Activated CD8-positive, alpha-beta memory T cell treated with anti-CD3 and anti-CD28 coated beads, Interleukin-2, amount 50 U/mL, for 24 hours (primary cell): ENCODE data around the gene CTTNBP2NL.
"Not testable (repeated sequence)": the region's sequence is repeated elsewhere in the genome, so short reads cannot be mapped to it uniquely, and the experiment has no call there.

Source experiments
- DNase-seq: peaks from one replicate; pipeline ENCODE4 v3.0.0-alpha.2; 2020; ENCODE audit errors: extremely low read depth

The CTTNBP2NL gene

DNA sequence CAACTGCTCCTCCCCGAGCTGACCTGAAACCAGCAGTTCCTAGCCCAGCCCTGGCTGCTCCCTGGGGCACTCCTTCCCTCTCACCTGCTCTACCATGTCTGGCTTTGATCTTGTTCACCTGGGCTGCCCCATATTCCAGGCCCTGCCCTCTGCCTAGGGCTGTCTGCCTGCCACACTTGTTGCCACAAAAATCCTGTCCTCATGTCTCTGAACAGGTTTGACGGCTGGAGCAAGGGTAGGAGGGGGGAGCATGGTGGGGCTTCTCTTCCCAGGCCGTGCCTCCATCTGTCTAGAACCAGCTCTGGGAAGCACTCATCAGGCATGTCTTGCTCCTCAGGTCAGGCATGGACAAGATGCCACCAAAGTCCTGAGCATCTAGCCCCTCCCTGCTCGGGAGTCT lies 68.5 kb downstream of the CTTNBP2NL start:
- DNase-seq, result no peak

DNA sequence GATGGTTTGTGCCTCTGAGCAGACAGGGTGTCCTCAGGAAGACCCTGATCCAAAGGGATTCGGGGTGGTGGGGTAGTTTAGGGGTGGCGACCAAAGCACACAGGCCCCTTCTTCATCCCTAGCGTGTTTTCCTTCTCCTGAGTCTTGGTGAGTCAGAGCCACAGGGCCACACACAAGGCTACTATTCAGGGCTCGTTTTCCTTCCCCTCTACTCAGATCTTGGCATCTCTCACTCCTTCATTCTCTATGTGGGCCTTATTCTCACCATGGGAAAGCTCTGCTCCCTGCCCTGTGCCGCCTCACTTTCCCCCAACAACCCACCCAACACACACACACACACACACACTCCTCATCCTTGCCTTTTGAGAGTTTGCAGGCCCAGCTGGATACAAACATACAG lies 69.1 kb downstream of the CTTNBP2NL start:
- DNase-seq, result no peak

DNA sequence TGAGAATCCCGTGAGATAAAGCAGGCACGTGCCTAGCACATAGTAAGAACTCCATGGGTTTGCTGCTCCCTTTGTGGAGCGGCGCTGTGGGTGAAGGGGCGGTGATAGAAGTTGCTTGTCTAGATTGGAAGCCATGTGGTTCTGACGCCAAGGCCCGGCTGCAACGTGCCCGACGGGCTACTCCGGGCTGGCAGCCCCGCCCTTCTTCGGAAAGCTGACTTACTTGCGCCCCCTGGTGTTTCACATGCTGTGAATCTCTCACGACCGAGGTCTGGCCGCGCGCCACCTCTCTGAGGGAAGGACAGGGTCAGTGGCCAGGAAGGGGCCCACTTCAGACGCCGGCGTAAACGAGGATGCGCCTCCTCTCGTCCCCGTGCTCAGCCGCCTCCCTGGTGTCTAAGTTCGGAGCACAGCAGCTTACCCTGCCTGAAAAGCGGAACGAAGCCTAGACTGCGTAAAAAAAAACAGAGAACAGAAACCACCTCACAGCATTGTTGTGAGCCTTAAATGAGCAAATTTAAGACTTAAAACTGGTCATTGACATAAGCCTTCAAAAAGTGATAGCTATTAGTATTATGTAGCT lies 70.2 kb downstream of the CTTNBP2NL start:
- DNase-seq, result peak; percentile 71

DNA sequence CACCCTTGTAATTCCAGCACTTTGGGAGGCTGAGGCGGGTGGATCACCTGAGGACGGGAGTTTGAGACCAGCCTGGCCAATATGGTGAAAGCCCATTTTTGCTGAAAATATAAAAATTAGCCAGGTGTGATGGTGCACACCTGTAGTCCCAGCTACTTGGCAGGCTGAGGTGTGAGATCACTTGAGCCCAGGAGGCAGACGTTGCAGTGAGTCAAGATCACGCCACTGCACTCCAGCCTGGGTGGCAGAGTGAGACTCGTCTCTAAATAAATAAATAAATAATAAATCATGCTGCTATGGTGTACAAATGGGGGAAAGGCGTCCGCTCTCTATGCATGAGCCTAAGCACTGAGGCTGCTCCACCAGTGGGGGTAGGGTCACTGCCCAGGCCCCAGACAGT lies 74.3 kb downstream of the CTTNBP2NL start:
- DNase-seq, result not testable (repeated sequence)

DNA sequence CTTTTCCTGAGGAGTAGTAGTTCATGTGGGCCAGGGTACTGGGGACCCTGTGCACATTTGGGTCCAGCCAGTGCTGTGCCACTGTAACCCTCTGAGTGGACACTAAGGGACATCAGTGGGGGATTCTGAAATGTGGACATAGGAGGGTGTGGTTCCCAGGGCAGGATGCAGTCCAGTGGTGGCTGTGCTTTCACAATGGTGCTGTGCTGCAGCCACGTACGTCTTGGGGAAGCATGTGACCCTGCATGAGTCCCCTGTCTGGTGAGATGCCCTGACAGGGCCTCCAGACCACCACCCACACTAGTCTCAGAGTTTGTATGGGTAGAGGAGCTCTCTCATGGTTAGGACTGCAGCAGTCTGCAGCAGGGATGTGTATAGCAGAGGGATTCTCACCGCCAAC lies 75.0 kb downstream of the CTTNBP2NL start:
- no peak for DNase-seq

DNA sequence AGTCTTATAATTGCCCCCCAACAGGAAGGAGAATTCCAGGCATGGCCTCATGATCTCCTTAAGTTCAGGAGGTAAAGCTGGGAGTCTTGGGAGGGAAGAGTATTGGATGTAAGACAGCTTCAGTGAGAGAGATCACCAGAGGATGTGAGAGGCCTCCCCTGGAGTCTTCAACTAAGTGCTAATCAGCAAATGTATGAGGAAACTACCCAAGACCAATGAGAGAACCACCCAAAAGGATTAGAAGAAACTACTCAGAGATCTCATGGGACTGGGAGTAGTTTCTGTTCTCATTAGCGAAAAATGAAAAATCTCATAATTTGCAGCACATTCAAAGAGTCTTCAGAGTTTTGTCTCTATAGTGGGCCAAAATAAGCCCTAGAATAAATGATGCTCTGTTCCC lies 76.1 kb downstream of the CTTNBP2NL start:
- DNase-seq, result no peak

DNA sequence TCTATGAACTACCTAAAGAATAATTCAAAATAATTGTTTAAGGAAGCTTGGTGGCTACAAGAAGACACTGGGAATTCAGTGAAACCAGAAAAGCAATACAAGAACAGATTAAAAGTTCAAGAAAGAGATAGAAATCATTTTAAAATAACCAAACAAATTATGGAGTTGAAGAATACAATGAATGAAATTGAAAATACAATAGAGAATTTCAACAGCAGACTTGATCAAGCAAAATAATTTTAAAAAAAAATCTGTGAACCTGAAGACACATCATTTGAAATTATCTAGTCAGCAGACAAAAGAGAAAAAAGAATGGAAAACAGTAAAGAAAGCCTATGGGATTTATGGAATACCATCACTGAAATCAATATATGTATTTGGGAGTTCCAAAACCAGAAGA lies 81.5 kb downstream of the CTTNBP2NL start:
- DNase-seq, result no peak

DNA sequence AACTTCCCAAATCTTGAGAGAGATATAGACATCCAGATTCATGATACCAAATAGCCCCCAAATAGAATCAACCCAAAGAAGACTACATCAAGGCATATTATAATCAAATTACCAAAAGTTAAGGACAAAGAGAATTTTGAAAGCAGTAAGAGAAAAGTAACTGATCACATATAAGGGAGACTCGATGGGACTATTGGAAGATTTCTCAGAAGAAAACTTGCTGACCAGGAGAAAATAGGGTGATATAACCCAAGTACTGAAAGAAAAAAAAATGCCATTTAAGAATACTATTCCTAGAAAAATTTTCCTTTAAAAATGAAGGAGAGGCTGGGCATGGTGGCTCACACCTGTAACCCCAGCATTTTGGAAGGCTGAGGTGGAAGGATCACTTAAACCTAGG lies 82.3 kb downstream of the CTTNBP2NL start:
- no peak for DNase-seq

DNA sequence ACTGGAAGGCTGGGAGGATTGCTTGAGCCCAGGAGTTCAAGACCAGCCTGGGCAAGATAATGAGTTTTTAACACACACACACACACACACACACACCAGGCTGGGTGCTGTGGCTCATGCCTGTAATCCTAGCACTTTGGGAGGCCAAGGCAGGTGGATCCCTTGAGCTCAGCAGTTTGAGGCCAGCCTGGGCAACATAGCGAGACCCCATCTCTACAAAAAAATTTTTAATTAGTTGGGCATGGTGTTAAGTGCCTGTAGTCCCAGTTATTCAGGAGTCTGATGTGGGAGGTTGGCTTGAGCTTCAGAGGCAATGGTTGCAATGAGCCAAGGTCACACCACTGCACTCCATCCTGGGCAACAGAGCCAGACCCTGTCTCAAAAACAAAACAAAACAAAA lies 90.0 kb downstream of the CTTNBP2NL start:
- not testable (repeated sequence) for DNase-seq

DNA sequence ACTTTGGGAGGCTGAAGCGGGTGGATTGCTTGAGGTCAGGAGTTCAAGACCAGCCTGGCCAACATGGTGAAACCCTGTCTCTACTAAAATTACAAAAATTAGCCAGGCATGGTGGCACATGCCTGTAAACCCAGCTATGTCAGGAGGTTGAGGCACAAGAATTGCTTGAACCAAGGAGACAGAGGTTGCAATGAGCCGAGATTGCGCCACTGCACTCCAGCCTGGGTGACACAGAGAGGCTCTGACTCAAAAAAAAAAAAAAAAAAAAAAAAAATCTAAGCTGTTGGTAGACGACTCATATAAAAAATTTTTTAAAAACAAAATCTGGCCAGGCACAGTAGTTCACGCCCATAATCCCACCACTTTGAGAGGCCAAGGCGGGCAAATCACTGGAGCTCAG lies 91.7 kb downstream of the CTTNBP2NL start:
- not testable (repeated sequence) for DNase-seq

DNA sequence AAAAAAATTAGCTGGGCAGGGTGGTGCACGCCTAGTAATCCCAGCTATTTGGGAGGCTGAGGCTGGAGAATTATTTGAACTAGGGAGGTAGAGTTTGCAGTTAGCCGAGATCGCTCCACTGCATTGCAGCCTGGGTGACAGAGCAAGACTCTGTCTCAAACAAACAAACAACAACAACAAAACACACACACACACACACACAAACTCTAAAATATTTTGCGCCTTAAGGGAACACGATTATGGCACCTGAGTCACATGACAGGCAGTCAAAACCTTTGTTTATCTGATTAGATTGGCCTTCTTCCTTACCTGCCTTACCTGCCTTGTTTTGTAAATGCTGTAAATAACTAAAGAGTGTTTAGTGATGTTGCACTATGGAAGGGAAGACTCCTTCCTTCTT lies 92.1 kb downstream of the CTTNBP2NL start:
- no peak for DNase-seq

DNA sequence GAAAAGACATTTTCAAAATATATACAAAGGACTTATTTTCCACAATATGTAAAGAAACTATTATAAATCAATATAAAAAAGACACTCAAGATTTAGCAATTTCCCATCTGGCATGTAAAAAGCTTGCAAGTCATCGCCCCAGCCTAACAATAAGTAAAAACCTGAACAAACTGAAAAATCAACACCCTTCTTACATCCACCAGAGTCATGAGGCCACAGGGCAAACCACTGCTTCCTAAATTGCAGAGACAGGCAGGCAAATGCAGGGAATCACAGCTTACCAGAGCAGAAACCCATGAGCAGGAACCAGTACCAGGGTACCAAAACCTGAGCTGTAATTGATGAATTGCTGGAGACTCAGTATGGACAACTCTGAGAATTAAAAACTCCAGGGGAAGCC lies 96.1 kb downstream of the CTTNBP2NL start:
- DNase-seq, result no peak

DNA sequence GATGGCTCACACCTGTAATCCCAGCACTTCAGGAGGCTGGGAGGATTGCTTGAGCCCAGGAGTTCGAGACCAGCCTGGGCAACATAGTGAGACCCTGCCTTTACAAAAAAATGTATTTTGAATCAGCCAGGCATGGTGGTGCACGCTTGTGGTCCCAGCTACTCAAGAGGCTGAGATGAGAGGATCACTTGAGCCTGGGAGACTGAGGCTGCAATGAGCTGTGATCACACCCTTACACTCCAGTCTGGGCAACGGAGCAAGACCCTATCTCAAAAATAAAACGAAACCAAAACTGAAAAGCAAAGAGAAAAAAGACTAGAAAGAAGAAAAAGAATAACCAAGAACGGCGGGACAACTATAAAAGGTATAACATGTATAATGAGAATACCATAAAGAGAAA lies 97.3 kb downstream of the CTTNBP2NL start:
- DNase-seq, result no peak

DNA sequence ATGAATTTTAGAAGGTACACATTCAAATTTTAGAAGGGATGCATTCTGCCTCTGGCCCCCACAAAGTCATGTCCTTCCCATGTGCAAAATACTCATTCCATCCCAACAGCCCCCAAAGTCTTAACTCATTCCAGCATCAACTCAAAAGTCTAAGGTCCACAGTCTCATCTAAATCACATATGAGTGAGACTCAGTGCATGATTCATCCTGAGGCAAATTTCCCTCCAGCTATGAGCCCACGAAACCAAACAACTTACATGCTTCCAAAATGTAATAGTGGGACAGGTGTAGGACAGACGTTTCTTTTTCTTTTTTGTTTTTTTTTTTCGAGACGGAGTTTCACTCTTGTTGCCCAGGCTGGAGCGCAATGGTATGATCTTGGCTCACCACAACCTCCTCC lies 100.3 kb downstream of the CTTNBP2NL start:
- DNase-seq, result no peak

DNA sequence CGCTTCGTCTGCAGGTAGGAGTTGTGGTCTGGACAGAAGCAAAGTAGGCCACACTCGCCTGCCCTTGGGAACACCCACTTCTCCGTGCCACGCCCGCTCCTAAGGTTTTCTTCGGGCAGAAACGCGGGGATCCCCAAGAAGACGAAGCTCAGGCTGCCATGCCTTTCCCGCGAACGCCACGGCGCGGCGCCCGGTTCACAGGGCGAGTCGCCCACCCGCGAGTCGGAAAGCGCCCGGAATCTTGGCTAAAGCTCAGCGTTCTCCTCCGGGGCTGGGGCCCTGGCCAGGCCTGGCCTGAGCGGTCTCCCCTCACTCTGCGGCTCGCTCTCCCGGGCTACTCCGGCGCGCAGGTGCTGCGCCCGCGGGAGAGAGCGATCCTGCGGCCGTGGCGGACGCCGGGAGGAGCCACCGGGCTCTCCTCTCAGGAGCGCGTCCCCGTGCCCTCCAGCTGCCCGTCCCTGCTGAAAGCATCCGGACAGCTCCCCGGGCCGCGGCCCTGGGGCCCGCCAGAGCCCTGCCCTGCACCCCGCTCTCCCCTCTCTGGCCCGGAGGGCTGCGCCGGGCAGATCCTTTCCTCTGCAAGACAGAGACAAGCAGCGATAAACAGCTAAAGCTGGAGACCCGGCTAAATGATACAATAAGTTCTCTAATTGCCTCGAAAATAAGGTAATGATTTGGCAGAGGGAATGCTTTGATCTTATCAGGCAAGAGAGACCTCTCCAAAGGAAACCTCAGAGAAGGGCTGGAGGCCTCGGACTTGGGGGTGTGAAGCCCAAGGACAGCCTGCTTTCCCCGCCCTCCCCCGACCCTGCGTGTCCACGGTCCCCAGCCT lies 106.0 kb downstream of the CTTNBP2NL start:
- DNase-seq, result no peak

DNA sequence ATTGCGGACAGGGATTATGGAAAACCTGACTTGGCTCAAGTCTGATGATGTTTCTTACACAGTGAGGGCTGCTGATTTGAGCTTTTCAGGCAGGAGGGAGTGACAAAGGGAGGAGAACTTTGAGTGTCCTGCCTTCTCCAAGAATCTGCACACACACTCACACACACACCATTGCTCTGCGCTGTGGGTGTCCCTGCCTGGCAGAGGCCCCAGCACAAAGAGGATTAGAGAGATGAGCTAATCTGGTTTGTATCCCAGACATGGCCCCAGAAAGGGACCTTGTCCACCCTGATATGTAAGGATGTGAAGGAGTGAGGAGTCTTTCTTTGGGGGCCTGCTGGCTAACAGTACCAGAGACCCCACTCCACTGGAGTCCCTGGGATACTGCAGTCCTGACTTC lies 106.8 kb downstream of the CTTNBP2NL start:
- DNase-seq, result no peak

DNA sequence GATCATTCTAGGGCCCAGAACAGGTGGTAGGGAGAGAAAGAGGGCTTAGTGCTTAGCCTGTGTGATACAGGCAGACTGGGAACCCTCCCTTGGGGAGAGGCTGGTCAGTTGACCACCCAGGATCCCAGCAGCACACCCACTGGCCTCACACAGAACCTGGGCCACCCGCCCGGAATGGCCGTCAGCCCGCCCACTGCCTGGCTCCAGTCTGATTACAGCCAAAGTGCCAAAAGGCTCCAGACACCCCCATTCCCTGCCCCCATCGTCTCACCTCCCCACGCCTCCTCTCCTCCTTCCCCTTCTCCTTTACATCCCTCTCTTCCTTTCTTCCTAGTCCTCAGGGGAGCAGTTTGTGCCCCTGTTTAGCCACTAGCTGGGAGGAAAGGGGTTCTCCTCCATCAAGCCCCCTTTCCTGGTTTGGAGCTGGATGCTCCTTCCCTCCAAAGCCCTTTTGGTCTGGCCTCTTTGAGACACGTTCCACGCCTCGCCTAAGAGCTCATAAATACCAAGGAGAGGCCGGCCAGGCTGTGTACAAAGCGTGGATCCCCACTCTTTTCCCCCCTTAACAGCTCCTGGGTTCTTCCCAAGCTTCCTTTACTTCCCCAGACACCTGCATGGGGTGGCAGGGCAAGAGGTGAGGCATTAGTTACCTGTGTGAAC lies 108.1 kb downstream of the CTTNBP2NL start:
- no peak for DNase-seq

DNA sequence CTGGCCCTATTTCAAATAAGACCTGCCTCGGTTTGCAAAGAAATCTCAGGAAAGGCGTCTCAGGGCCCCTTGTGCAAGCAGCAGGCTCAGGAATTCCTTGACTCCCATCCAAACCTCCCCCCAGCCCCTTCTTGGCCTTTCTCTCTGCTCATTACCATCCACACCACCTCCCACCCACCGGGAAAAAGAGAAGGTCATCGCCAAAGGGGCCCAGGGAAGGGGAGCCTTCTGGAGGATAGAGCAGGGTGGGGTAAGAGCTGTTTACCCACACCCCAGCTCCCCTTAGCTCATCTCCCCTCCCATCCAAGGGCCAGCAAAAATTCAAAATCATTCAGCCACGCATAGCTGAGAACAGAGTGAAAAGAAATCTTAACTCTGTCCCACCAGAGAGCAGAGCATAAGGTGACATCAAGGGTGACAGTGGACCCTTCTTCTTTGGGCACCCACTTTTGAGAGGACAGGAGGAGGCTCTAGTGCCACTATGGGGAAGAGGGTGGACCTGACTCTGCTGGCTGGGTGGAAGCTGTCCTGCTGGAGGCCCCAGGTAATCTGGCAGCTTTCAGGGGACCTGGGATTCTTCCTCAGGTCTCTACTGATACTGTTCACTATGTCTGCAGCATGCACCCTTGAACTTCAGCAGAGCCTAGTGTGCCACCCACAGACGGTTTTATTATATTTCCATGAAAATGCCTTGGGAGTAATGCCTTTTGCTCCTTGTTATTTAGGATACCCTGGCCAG lies 108.8 kb downstream of the CTTNBP2NL start:
- DNase-seq, result no peak

DNA sequence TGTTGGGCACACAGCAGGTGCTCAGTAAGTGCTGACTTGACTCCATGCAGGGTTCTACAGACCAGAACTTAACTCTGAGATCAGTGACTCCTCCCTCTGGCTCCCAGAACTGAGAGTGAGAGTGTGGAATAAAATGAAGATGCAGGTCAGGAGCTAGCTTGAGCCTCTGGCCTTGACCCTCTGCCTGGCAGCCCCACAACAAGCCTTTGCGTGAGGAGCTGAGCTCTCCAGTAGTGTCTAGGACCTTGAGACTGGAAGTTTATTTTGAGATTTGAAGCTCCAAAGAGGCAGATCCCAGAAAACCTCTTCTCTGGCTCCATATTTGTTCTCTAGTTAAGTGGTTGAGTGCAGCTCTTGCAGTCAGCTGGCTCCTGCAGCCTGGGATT lies 109.4 kb downstream of the CTTNBP2NL start:
- no peak for DNase-seq

DNA sequence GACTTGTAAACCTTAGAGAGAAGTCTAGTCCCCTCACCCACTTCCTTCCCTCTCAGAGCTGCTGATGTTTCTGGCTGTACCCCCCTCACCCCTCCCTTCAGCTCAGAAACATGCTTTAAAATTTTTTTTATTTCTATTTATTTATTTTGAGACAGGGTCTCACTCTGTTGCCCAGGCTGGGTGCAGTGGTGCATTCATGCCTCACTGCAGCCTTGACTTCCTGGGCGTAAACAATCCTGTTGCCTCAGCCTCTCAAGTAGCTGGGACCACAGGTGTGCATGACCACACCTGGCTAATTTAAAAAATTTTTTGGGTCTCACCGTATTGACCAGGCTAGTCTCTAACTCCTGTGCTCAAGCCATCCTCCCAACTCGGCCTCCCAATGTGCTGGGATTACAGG lies 109.9 kb downstream of the CTTNBP2NL start:
- DNase-seq, result no peak

DNA sequence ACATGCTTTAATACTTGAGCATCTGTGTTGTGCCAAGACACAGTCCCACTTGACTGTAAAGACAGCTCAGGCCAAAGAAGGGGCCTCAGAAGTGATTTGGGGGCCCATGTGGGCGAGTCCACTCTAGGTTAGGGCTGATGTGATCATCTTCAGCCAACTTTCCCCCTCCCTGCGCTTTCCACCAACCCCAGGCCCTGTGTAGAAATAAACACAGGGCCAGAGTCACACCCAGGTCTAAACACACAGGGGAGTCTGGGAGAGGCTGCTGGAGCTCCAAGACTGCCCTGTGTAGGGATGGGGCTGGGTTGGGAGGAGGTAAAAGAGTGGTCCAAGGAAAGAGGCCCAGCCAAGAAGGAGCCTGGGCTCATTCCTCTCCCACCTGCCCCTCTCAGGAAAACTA lies 110.3 kb downstream of the CTTNBP2NL start:
- DNase-seq, result no peak

DNA sequence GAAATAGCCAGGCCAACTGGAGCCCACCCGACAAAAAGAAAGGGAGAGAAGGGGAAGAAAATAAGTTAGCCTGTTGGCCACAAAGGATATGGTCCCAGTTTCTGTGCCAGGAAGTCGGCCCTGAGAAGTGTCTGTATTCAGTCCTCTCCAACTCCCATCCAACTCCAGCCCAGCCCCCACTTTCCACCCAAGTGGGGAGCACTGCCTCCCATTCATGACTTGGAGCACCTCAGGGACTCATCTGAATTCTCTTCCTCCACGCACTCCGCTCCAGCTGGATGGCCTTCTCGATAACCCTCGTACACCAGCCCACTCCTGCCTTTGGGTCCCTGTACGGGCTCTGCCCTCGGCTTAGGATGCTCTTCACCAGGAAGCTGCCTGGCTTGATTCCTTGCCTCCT lies 110.7 kb downstream of the CTTNBP2NL start:
- DNase-seq, result no peak
